HEK293 (cell line): ENCODE data around the gene GPBP1.

Source experiments
- CTCF ChIA-PET: fragments of 350-600 bp; formaldehyde crosslinking; extraction: SDS; loops from one replicate; lab custom pipeline; 2021; ENCODE audit warnings: antibody characterized with exemption; lab: Yijun Ruan, JAX
- POLR2A ChIA-PET: fragments of 300-600 bp; formaldehyde crosslinking; extraction: SDS; loops from one replicate; lab custom pipeline; 2020; ENCODE audit warnings: antibody characterized with exemption, inconsistent platforms; lab: Yijun Ruan, JAX
- H3K27ac ChIP-seq: fragments of 200-500 bp; sonication (Bioruptor generic); 2 replicates; pipeline ENCODE4 v1.5.1; 2014; ENCODE audit warnings: low read depth, low read length, control low read depth, inconsistent platforms; ENCODE audit errors: extremely low read depth
- H3K36me3 ChIP-seq, 2 experiments: fragments of 200-500 bp in 1 of 2; sonication (Bioruptor generic) in 1 of 2; 1 replicate in 1 of 2; 2 replicates in 1 of 2; pipeline ENCODE4 v1.5.1; 2014 to 2017; ENCODE audit warnings: inconsistent platforms in 2 of 2, low read length in 2 of 2; ENCODE audit not compliant: control insufficient read depth in 2 of 2, insufficient read depth in 1 of 2
- H3K4me1 ChIP-seq: fragments of 200-500 bp; sonication (Bioruptor generic); 2 replicates; pipeline ENCODE4 v1.5.1; 2014; ENCODE audit warnings: mild to moderate bottlenecking, low read length, inconsistent platforms; ENCODE audit not compliant: control insufficient read depth, insufficient read depth
- H3K4me3 ChIP-seq: 2 replicates; pipeline ENCODE4 v1.5.1; 2011; ENCODE audit warnings: low read depth, mild to moderate bottlenecking, control low read depth, low read length, moderate library complexity
- H3K9me3 ChIP-seq: fragments of 200-500 bp; sonication (Bioruptor generic); 2 replicates; pipeline ENCODE4 v1.5.1; 2014; ENCODE audit warnings: low read depth, low read length, inconsistent platforms; ENCODE audit not compliant: control insufficient read depth, insufficient read depth
- KLF9 ChIP-seq: fragments of 450-650 bp; formaldehyde crosslinking; IDR thresholded peaks from 2 replicates; pipeline ENCODE4 v1.5.1; 2016; ENCODE audit warnings: missing biosample characterization, missing genetic modification characterization, low read depth
- OSR2 ChIP-seq: fragments of 450-650 bp; formaldehyde crosslinking; IDR thresholded peaks from 2 replicates; pipeline ENCODE4 v1.5.1; 2016; ENCODE audit warnings: missing biosample characterization, missing genetic modification characterization
- TCF7L2 ChIP-seq: IDR thresholded peaks from 2 replicates; pipeline ENCODE4 v1.6.1; 2011; ENCODE audit warnings: low read depth, mild to moderate bottlenecking, inconsistent platforms, low read length, moderate library complexity, borderline replicate concordance
- ZBTB6 ChIP-seq: fragments of 450-650 bp; formaldehyde crosslinking; IDR thresholded peaks from 2 replicates; pipeline ENCODE4 v1.5.1; 2017; ENCODE audit warnings: missing biosample characterization, missing genetic modification characterization
- ZFP41 ChIP-seq: fragments of 450-650 bp; formaldehyde crosslinking; IDR thresholded peaks from 2 replicates; pipeline ENCODE4 v1.5.1; 2016; ENCODE audit warnings: missing biosample characterization, missing genetic modification characterization, borderline replicate concordance
- ZNF157 ChIP-seq: fragments of 450-650 bp; formaldehyde crosslinking; IDR thresholded peaks from 2 replicates; pipeline ENCODE4 v1.5.1; 2016; ENCODE audit warnings: missing biosample characterization, missing genetic modification characterization
- ZNF350 ChIP-seq: fragments of 450-650 bp; formaldehyde crosslinking; IDR thresholded peaks from 2 replicates; pipeline ENCODE4 v1.5.0; 2017; ENCODE audit warnings: missing biosample characterization, mild to moderate bottlenecking, missing genetic modification characterization
- ZNF416 ChIP-seq: fragments of 450-650 bp; formaldehyde crosslinking; IDR thresholded peaks from 2 replicates; pipeline ENCODE4 v1.5.1; 2016; ENCODE audit warnings: missing biosample characterization, missing genetic modification characterization
- ZNF449 ChIP-seq: fragments of 450-650 bp; formaldehyde crosslinking; IDR thresholded peaks from 2 replicates; pipeline ENCODE4 v1.5.1; 2017; ENCODE audit warnings: missing biosample characterization, mild to moderate bottlenecking, missing genetic modification characterization, moderate library complexity
- ZNF521 ChIP-seq: fragments of 450-650 bp; formaldehyde crosslinking; IDR thresholded peaks from 2 replicates; pipeline ENCODE4 v1.5.1; 2017; ENCODE audit warnings: missing biosample characterization, mild to moderate bottlenecking, missing genetic modification characterization
- ZNF558 ChIP-seq: fragments of 450-650 bp; formaldehyde crosslinking; IDR thresholded peaks from 2 replicates; pipeline ENCODE4 v1.5.1; 2016; ENCODE audit warnings: missing biosample characterization, missing genetic modification characterization
- ZNF561 ChIP-seq: fragments of 450-650 bp; IDR thresholded peaks from 2 replicates; pipeline ENCODE4 v1.5.1; 2018; ENCODE audit warnings: missing biosample characterization, missing genetic modification characterization, borderline replicate concordance
- ZNF600 ChIP-seq: fragments of 450-650 bp; formaldehyde crosslinking; IDR thresholded peaks from 2 replicates; pipeline ENCODE4 v1.5.1; 2016; ENCODE audit warnings: missing biosample characterization, missing genetic modification characterization
- ZNF629 ChIP-seq: fragments of 450-650 bp; formaldehyde crosslinking; IDR thresholded peaks from 2 replicates; pipeline ENCODE4 v1.5.1; 2017; ENCODE audit warnings: missing biosample characterization, missing genetic modification characterization
- ZNF645 ChIP-seq: fragments of 450-650 bp; formaldehyde crosslinking; IDR thresholded peaks from 2 replicates; pipeline ENCODE4; 2016; ENCODE audit warnings: missing biosample characterization, missing genetic modification characterization
- TF ChIP-seq, protein P1 (sequence below): fragments of 450-650 bp; formaldehyde crosslinking; IDR thresholded peaks from 2 replicates; pipeline ENCODE4 v1.5.1; 2016; ENCODE audit warnings: missing biosample characterization, missing genetic modification characterization
- TF ChIP-seq, protein P2 (sequence below): fragments of 450-650 bp; formaldehyde crosslinking; IDR thresholded peaks from 2 replicates; pipeline ENCODE4 v1.5.1; 2016; ENCODE audit warnings: missing biosample characterization, missing genetic modification characterization
- TF ChIP-seq, protein P3 (sequence below): fragments of 450-650 bp; formaldehyde crosslinking; IDR thresholded peaks from 2 replicates; pipeline ENCODE4 v1.5.1; 2016; ENCODE audit warnings: missing biosample characterization, missing genetic modification characterization, low read depth
- TF ChIP-seq, protein P4 (sequence below): fragments of 450-650 bp; formaldehyde crosslinking; IDR thresholded peaks from 2 replicates; pipeline ENCODE4 v1.5.1; 2016; ENCODE audit warnings: missing biosample characterization, missing genetic modification characterization, borderline replicate concordance

The GPBP1 gene

DNA sequence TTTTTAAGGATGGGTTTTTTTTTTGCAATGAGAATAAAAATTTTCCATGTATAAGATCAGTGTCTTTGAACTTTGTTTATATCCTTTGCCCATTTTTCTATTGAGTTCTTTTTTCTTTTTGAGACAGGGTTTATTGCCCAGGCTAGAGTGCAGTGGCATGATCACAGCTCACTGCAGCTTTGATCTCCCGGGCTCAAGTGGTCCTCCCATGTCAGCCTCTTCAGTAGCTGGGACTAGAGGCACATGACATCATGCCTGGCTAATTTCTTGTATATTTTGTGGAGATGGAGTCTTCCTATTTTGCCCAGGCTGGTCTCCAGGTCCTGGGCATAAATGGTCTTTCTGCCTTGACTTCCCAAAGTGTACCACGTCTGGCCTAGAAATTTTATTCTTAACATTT lies 21.2 kb downstream of the GPBP1 start:
- Histone ChIP-seq H3K4me1 (peaks cover 9% of the 10 kb centered on the region), H3K36me3 (peaks cover 0 to 24% of the 10 kb centered on the region in 2 experiments; a peak in 2 of 3 replicates), H3K9me3 (no peaks in the 10 kb centered on the region), H3K27ac (no peak overlapping the region), H3K4me3 (no peak overlapping the region)
- TF ChIP-seq, protein P1, sequence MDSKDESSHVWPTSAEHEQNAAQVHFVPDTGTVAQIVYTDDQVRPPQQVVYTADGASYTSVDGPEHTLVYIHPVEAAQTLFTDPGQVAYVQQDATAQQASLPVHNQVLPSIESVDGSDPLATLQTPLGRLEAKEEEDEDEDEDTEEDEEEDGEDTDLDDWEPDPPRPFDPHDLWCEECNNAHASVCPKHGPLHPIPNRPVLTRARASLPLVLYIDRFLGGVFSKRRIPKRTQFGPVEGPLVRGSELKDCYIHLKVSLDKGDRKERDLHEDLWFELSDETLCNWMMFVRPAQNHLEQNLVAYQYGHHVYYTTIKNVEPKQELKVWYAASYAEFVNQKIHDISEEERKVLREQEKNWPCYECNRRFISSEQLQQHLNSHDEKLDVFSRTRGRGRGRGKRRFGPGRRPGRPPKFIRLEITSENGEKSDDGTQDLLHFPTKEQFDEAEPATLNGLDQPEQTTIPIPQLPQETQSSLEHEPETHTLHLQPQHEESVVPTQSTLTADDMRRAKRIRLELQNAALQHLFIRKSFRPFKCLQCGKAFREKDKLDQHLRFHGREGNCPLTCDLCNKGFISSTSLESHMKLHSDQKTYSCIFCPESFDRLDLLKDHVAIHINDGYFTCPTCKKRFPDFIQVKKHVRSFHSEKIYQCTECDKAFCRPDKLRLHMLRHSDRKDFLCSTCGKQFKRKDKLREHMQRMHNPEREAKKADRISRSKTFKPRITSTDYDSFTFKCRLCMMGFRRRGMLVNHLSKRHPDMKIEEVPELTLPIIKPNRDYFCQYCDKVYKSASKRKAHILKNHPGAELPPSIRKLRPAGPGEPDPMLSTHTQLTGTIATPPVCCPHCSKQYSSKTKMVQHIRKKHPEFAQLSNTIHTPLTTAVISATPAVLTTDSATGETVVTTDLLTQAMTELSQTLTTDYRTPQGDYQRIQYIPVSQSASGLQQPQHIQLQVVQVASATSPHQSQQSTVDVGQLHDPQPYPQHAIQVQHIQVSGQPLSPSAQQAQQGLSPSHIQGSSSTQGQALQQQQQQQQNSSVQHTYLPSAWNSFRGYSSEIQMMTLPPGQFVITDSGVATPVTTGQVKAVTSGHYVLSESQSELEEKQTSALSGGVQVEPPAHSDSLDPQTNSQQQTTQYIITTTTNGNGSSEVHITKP (tag by site-specific recombination), result peak; percentile 33; the same call in 1 of the 2 replicates
- TF ChIP-seq ZNF449 (no peak), OSR2 (tag by site-specific recombination) (peak; percentile 97), TCF7L2 (peak; percentile 22; the same call in 1 of the 2 replicates), ZNF600 (tag by site-specific recombination) (no peak), ZNF157 (tag by site-specific recombination) (no peak), ZFP41 (tag by site-specific recombination) (no peak), ZBTB6 (tag by site-specific recombination) (peak; percentile 46; the same call in 1 of the 2 replicates), KLF9 (tag by site-specific recombination) (no peak), ZNF416 (tag by site-specific recombination) (no peak), ZNF558 (tag by site-specific recombination) (no peak), ZNF521 (tag by site-specific recombination) (no peak), ZNF350 (tag by site-specific recombination) (no peak), ZNF561 (tag by site-specific recombination) (no peak), ZNF645 (tag by site-specific recombination) (no peak), ZNF629 (tag by site-specific recombination) (0 out of 2 replicates have a peak, but pooled peaks have one; percentile 13)
- TF ChIP-seq, protein P2, sequence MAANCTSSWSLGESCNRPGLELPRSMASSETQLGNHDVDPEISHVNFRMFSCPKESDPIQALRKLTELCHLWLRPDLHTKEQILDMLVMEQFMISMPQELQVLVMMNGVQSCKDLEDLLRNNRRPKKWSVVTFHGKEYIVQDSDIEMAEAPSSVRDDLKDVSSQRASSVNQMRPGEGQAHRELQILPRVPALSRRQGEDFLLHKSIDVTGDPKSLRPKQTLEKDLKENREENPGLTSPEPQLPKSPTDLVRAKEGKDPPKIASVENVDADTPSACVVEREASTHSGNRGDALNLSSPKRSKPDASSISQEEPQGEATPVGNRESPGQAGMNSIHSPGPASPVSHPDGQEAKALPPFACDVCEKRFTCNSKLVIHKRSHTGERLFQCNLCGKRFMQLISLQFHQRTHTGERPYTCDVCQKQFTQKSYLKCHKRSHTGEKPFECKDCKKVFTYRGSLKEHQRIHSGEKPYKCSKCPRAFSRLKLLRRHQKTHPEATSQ (tag by site-specific recombination), result no peak
- TF ChIP-seq, protein P3, sequence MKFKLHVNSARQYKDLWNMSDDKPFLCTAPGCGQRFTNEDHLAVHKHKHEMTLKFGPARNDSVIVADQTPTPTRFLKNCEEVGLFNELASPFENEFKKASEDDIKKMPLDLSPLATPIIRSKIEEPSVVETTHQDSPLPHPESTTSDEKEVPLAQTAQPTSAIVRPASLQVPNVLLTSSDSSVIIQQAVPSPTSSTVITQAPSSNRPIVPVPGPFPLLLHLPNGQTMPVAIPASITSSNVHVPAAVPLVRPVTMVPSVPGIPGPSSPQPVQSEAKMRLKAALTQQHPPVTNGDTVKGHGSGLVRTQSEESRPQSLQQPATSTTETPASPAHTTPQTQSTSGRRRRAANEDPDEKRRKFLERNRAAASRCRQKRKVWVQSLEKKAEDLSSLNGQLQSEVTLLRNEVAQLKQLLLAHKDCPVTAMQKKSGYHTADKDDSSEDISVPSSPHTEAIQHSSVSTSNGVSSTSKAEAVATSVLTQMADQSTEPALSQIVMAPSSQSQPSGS, result 0 out of 2 replicates have a peak, but pooled peaks have one; percentile 6
- TF ChIP-seq, protein P4, sequence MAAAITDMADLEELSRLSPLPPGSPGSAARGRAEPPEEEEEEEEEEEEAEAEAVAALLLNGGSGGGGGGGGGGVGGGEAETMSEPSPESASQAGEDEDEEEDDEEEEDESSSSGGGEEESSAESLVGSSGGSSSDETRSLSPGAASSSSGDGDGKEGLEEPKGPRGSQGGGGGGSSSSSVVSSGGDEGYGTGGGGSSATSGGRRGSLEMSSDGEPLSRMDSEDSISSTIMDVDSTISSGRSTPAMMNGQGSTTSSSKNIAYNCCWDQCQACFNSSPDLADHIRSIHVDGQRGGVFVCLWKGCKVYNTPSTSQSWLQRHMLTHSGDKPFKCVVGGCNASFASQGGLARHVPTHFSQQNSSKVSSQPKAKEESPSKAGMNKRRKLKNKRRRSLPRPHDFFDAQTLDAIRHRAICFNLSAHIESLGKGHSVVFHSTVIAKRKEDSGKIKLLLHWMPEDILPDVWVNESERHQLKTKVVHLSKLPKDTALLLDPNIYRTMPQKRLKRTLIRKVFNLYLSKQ (tag by site-specific recombination), result no peak
- POLR2A ChIA-PET, result no interaction called here
- CTCF ChIA-PET, result no interaction called here
